ENCODE measurements around the gene CEP55. TPM values are rescaled to one million over a fixed set of nuclear protein-coding genes. Genes with fewer than 3 reads are reported as not detected.
"Not testable (repeated sequence)": the region's sequence is repeated elsewhere in the genome, so short reads cannot be mapped to it uniquely, and the experiment has no call there.

Gene CEP55
- 71.8 and 76.0 TPM in 2 replicates for total RNA-seq (2014; rRNA removed; shearing (Covaris generic))
- polyA plus RNA-seq (2014; cell fraction: nucleus; rRNA removed): 69.7 and 69.9 TPM in 2 replicates

DNA sequence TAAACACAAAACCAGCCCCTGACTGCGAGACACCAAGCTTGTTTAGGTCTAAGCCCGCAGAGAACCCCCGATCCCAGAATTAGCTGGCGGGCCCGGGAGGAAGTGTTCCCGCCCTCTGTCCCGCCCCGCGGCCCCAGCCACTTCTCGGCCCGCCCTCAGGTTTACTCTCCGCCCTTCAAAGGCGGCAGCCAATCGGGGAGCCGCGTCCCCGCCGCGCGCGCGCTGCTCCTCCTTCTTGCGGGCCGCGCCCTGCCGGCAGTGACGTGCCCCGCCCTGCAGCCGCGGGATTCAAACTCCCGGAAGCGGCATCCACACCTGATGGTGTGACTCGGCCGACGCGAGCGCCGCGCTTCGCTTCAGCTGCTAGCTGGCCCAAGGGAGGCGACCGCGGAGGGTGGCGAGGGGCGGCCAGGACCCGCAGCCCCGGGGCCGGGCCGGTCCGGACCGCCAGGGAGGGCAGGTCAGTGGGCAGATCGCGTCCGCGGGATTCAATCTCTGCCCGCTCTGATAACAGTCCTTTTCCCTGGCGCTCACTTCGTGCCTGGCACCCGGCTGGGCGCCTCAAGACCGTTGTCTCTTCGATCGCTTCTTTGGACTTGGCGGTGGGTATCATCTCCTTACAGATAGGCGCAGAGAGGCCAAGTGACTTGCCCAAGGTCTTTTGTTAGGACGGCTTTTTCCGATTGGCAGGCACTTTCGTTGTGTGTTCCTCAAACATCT is at the start of gene CEP55:
TSS of gene CEP55 (plus strand) at position 291 of the 720 bp plus-strand sequence. CDS start 3,440 bp downstream, outside the sequence.
- DNase-seq (ENCODE audit: extremely low read depth, low read depth): peak; percentile 93

DNA sequence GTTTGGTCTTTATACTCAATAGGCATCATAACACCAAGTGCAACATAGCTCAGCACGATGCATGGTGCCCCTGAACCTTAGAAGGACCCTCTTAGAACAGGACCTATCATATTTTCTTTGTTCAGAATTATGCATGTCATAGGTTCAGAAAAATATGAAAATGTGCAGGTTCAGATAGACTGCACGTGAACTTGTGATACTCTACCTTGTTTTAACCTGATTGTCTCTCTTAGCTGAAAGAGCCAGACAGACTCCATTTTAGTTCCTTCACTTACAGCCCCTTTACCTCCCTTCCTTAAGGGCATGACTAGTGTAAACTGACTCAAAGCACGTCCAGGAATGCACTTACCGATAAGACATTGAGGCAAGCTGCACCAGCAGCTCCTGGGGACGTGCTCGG is 49.4 kb upstream of the CEP55 start:
- no peak for DNase-seq (ENCODE audit: extremely low read depth, low read depth)

- DNase-seq (ENCODE audit: extremely low read depth, low read depth): no peak
Observed at GRCh38 chr10:93447970-93448369, 48.4 kb upstream of the CEP55 start.

DNA sequence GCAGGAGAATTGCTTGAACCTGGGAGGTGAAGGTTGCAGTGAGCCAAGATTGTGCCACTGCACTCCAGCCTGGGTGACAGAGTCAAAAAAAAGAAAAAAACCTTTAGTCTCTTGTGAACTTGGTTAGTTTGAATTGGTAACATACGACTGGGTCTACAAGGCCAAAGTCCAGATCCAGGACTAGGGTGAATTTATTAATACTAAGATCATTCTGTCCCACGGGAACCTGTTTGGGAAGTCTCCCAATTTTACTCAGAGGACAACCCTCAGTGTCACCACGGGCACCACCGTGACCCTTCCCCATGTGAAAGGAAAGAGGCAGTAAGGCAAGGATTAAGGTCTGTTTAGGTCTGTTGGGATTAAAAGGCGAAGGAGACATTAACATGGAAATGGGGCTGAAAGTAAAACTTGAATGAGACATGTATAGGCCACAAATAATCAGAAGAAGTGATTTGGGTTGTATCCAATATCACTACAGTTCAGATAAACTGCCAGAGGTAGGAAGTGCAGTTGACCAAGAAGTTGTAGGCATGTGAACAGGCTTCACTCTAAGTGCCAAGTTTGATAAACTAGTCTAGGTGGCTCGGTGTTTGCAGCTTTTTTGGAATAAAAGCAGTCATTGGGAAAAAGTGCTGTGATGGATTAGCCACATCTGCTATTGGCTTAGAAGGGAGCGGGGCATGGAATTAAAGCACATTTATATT is 45.0 kb upstream of the CEP55 start:
- no peak for DNase-seq (ENCODE audit: extremely low read depth, low read depth)

GRCh38 chr10:93452143-93452542 is 44.3 kb upstream of the CEP55 start:
- DNase-seq (ENCODE audit: extremely low read depth, low read depth): no peak

GRCh38 chr10:93454146-93454545 is 42.3 kb upstream of the CEP55 start:
- no peak for DNase-seq (ENCODE audit: extremely low read depth, low read depth)

DNA sequence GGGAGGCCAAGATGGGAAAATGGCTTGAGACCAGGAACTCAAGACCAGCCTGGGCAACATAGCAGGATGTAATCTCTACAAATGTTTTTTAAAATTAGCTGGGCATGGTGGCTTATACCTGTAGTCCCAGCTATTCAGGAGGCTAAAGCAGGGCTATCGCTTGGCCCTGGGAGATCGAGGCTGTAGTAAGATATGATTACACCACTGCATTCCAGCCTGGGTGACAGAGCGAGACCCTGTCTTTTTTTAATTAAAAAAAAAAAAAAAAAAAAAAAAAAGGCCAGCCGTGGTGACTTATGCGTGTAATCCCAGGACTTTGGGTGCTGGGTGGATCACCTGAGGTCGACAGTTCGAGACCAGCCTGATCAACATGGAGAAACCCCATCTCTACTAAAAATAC is 41.7 kb upstream of the CEP55 start:
- no peak for DNase-seq (ENCODE audit: extremely low read depth, low read depth)

GRCh38 chr10:93456480-93456879 is 39.9 kb upstream of the CEP55 start:
- DNase-seq (ENCODE audit: extremely low read depth, low read depth): no peak

GRCh38 chr10:93457511-93457910 is 38.9 kb upstream of the CEP55 start:
- no peak for DNase-seq (ENCODE audit: extremely low read depth, low read depth)

DNA sequence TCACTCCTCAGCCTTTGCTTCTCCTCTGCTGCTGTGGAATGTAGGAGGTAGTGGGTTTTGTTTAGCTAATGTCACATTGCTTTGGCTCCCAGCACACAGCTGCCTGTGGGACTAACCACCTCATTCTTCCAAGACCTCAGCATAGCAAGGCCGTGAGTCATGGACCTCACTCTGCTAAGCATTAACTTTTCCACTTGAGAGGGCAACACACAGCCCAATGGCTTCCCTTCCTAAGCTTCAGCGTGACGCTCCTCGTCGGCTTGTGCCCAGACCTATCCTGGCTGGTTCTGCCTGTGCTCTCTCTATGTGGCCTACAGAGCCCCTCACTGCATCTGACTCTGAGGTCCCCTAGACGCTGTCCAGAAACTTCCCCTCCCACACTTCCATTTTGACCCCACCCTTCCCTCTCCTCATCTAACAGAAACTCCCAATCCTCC is 37.6 kb upstream of the CEP55 start:
- DNase-seq (ENCODE audit: extremely low read depth, low read depth): peak; percentile 91

- DNase-seq (ENCODE audit: extremely low read depth, low read depth): no peak
Observed at GRCh38 chr10:93459466-93459865, 36.9 kb upstream of the CEP55 start.

DNA sequence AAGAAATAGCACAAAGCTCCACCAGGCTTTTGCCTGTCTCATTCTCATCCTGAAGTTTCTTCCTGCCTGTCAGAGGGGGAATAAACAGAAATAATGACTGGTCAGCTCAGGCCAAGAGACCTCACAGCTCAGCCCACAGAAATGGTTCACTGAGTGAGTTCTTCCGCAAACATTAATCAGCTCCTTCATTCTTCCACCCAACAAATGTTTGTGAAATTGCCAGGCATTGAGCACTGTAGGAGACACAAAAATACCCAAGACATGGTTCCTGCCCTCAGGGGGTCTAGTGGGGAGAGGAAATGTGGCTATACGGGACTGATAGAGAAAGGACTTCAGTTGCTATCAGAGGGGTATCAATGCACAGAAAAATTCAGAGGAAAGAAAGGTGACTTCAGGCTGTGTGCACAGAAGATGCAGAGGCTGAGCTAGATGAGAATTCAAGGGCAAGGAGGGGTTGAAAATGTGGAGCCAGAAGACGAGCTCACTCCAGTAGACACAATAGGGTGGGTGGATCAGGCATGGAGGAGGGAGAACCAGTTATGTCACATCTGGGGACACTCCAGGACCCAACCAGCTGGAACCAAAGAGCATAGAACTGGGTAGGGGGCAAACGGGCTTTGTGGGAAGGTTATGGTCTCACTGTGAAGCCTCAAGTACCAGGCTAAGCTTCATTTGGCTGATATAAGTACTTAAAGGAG is 35.2 kb upstream of the CEP55 start:
- no peak for DNase-seq (ENCODE audit: extremely low read depth, low read depth)

- no peak for DNase-seq (ENCODE audit: extremely low read depth, low read depth)
Observed at GRCh38 chr10:93461807-93462178, 34.6 kb upstream of the CEP55 start.

GRCh38 chr10:93462371-93462770 is 34.0 kb upstream of the CEP55 start:
- no peak for DNase-seq (ENCODE audit: extremely low read depth, low read depth)

GRCh38 chr10:93462881-93463280 is 33.5 kb upstream of the CEP55 start:
- DNase-seq (ENCODE audit: extremely low read depth, low read depth): no peak

DNA sequence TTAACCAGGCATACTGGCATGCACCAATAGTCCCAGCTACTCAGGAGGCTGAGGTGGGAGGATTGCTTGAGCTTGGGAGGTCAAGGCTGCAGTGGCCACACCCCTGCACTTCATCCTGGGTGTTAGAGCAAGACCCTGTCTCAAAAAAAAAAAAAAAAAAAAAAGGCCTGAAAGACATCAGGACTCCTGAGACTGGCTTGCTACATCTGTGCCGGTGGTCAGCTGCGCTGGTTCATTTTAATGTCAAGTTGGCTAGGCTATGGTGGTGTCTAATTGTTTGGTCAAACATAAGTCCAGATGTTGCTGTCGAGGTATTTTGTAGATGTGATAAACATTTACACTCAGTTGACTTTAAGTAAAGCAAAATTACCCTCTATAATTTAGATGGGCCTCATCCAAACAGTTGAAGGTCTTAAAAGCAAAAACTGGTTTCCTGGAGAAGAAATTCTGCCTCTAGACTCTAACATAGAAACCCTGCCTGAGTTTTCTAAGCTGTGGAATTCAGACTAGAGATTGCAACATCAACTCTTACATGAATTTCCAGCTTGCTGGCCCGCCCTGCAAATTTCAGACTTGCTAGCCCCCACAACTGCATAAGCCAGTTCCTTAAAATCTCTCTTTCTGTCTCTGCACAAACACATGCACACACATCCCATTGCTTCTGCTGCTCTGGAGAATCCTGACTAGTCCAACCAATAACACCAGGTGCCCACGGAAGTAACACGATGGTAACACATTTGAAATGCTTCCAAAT is 32.5 kb upstream of the CEP55 start:
- DNase-seq (ENCODE audit: extremely low read depth, low read depth): no peak

GRCh38 chr10:93464776-93465388 is 31.5 kb upstream of the CEP55 start:
- DNase-seq (ENCODE audit: extremely low read depth, low read depth): peak; percentile 53

DNA sequence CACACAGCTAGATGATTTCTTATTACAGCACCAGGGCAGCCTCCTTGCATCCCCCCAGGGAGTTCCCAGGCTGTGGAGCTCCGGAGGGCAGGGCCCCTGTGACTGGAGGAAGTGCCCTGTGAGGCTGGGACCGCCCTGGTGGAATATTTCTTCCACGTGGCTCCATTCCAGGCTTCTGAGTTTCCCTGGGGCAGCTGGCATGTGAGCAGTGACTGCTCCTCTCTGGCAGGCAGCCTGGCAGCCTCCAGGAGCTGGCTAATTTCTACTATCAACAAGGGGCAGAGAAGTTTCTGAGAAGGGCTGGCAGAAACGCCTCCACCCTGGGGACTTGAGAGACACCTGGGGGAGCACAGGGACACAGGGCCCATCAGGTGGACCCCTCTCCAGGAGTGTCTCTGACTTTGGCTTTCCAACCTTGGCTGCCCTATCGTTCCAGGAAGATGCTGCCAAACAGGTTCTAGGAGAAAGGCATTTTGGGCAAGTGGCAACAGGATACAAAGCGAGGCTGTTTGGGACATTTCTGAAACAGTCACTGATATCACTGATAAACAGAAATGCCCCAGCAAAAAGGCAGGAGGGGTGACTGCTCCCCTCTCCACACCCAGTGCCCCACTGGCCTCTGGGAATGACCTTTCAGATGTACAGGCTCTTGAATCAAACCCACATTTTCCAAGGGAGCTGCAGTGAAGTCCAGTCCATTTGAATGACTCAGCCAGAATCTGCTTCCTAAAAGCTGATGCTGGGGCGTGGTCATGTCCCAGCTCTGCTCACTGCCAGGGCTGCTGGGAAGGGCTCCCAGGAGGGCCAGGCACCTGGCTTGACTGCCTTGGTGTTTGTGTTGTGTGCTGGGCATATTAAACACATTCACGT is 30.4 kb upstream of the CEP55 start:
- peak; percentile 97 for DNase-seq (ENCODE audit: extremely low read depth, low read depth)

GRCh38 chr10:93467635-93468034 is 28.8 kb upstream of the CEP55 start:
- not testable (repeated sequence) for DNase-seq (ENCODE audit: extremely low read depth, low read depth)

Measured in NCI-H460 (cell line).